ENCODE measurements around the gene VKORC1.

Gene VKORC1

GRCh38 chr16:31067342-31067741 is 27.3 kb downstream of the VKORC1 start:
- no peak for FAIRE-seq

DNA sequence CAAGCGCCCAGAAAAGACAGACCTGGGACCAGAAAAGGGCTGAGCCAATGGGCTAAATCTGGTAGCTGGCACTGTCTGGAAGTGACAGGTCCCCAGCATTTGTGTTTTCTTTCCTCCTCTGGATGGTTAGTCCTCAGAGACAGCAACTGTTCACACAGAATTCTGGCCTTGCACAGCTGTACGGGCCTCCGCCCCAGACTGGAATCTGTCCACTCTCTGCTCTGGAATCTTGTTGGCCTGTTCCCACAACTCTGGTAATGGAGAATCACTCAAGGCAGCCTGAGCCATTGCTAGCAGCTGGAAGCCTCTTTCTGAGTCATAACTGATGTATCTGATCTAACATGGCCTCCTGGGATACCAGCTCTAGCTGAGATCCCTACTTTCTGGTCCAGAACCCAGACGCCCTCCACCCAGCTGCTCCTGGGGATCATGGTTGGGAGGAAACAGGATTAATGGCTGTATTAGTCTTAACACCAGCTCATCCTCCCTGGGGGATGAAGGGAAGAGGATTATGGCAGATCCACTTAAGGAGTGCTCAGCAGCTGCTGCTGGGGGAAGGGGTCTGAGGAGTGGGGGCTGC is 29.6 kb downstream of the VKORC1 start:
- DNase-seq (ENCODE audit: low spot score) (peak; percentile 20), FAIRE-seq (no peak)

More at GRCh38 chr16:31067342-31067741, 27.3 kb downstream of the VKORC1 start:
- DNase-seq (ENCODE audit: low spot score): no peak

DNA sequence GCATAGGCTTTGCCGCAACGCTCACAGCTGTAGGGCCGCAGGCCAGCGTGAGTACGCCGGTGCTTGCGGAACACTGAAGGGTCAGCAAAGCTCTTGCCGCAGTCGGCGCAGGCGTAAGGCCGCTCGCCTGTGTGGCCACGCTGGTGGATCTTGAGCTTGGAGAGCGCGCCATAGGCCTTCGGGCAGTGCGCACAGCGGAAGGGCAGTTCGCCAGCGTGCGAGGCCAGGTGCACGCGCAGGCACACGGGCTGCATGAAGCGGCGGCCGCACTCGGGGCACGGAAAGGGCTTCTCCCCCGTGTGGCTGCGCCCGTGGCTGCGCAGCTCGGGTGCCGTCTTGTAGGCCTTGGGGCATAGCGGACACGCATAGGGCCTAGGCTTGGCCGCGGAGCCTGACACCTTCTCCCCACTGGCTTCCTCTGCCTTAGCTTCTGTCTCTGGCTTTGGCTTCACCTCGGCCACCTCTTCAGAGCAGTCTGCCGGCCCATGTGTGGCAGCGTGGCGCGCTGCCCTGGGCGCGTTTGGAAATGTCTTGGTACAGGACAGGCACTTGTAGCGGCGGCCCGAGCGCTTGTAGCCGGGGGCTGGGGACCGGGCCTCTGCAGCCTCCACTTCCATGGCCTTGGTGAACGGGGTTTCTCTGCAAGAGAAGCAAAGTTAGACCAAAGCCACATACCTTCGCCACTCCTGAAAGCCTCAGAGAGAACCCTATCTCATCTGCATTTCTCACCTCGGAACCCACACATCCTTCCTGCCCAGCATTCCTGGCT is 30.6 kb downstream of the VKORC1 start:
- FAIRE-seq: no peak
- DNase-seq (ENCODE audit: low spot score): no peak

DNA sequence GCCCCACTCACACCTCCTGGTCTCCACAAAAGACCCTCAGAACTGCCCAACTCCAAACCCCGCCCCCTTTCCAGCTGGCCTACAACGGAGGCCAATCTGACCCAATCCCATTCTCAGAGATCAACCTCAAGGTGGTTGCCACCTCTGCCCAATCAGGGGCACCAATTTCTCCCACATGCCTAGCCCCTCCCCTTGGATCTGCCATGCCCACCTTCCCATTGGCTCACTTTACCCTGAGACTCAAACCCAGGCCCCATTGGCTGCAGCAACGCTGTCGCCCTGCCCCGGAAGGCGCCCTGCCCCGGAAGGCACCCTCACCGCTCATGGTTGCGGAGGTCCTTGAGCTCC is 31.1 kb downstream of the VKORC1 start:
- DNase-seq (ENCODE audit: low spot score) (no peak), FAIRE-seq (no peak)

DNA sequence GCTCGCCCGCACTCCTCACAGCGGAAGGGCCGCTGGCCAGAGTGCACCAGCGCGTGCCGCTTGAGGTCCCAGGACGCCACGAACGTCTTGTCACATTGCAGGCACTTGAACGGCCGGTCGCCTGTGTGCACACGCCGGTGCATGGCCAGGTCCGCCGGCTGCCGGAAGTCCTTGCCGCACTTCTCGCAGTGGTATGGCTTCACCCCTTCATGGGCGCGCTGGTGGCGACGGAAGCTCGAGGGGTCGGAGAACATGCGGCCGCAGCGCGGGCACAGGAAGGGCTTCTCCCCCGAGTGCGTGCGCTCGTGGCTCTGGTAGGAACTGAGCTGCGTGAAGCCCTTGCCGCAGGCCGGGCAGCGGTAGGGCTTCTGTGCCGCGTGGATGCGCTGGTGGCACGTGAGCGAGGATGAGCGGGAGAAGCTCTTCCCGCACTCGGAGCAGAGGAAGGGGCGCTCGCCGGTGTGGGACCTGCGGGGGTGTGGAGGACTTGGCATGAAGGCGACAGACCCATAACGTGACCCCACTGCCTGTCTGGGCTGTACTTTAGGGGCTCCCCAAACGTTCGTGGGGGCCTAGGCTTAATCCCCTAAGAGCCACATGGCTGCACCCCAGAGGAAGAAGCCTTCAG is 32.7 kb downstream of the VKORC1 start:
- FAIRE-seq (no peak), DNase-seq (ENCODE audit: low spot score) (no peak)

GRCh38 chr16:31061126-31061812 is 33.3 kb downstream of the VKORC1 start:
- FAIRE-seq (no peak), DNase-seq (ENCODE audit: low spot score) (no peak)

DNA sequence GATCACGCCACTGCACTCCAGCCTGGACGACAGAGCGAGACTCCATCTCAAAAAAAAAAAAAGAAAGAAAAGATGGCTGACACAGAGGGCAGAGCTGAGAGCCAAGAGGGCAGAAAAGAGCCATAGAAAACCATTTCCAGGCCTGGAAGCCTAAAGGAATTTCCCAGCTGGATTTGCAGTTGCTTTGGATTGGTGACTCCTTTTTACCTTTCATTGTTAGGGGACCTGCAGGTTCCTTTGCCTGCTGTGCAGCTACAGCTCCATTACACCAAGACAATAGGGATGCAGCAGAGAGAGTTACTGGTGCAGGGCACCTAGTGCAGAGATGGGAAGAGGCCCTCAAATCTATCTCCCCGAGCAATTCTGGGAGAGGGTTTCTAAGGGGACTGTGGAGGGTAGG is 39.0 kb downstream of the VKORC1 start:
- FAIRE-seq (no peak), DNase-seq (ENCODE audit: low spot score) (no peak)

DNA sequence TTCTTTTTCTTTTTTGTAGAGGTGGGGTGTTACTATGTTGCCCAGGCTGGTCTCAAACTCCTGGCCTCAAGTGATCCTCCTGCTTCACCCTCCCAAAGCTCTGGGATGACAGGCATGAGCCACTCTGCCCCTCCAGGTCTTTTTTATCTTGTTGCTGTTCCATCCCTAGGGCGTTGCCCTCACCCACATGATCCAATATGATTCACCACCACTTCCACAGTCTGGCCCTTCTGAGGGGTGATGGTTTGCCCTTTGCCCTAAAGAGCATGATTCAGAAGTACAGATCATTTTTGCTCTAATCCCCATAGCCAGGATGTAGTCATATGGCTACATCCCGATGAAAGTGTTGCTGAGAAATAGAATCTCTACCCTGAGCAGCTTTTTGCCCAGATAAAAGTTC is 42.5 kb downstream of the VKORC1 start:
- FAIRE-seq: no peak
- DNase-seq (ENCODE audit: low spot score): peak; percentile 79

- FAIRE-seq (no peak), DNase-seq (ENCODE audit: low spot score) (no peak)
Observed at GRCh38 chr16:31050280-31051030, 44.1 kb downstream of the VKORC1 start.

DNA sequence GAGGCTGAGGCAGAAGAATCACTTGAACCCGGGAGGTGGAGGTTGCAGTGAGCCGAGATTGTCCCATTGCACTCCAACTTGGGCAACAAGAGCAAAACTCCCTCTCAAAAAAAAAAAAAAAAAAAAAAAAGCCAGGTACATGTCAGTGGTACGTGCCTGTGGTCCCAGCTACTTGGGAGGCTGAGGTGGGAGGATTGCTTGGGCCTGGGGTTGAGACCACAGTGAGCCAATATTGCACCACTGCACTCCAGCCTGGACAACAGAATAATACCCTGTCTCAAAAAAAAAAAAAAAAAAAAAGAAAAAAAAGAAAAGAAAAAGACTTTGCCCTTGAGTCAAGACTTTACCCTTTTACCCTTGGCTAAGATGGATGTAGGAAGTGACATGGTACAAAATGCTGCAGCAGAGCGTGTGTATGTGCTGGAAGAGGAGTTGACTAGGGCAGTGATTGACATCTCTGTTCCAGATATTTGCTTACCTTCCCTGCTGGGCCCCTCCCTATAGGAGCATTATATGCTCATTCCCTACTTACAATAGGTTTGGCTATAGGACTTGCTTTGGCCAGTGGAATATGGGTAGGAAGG is 50.6 kb downstream of the VKORC1 start:
- FAIRE-seq: no peak

GRCh38 chr16:31043352-31043751 is 51.2 kb downstream of the VKORC1 start:
- DNase-seq (ENCODE audit: low spot score) (no peak), FAIRE-seq (no peak)

More for the DNA sequence above, 50.6 kb downstream of the VKORC1 start:
- DNase-seq (ENCODE audit: low spot score): no peak

GRCh38 chr16:31042866-31043265 is 51.7 kb downstream of the VKORC1 start:
- FAIRE-seq: no peak
- no peak for DNase-seq (ENCODE audit: low spot score)

All from urothelium cell line (cell line).